ENCODE data around the gene NFAT5.

GRCh38 chr16:69611103-69611640 lies 45.4 kb downstream of the NFAT5 start:
- TF ChIP-seq CTCF (IDR thresholded peaks at IDR 0.05) (no peak), POLR2A (IDR thresholded peaks at IDR 0.05) (no peak)
